ENCODE data around the gene SMYD3. TPM values are rescaled to one million over a fixed set of nuclear protein-coding genes. Genes with fewer than 3 reads are reported as not detected.

Gene SMYD3
- total RNA-seq, 1 donor from 2014 or later = 23.5 TPM

- Histone ChIP-seq H3K27me3 (ENCODE audit: control insufficient read depth in 3 of 3, insufficient read depth in 3 of 3, low read length in 3 of 3) (no peaks in the 10 kb centered on the region), H3K4me3 (ENCODE audit: low read length in 3 of 3) (no peak overlapping the region), H3K4me1 (ENCODE audit: control insufficient read depth in 3 of 3, insufficient read depth in 3 of 3, low read length in 3 of 3) (peaks cover 0 to 7% (median 5%) of the 10 kb centered on the region in 3 donors), H3K9me3 (ENCODE audit: control insufficient read depth in 3 of 3, low read length in 3 of 3) (no peaks in the 10 kb centered on the region), H3K36me3 (ENCODE audit: control insufficient read depth in 3 of 3, insufficient read depth in 3 of 3, low read length in 3 of 3) (peaks cover 0 to 4% (median 2%) of the 10 kb centered on the region in 3 donors), H3K27ac (ENCODE audit: low read depth, low read length) (no peak overlapping the region), H3K9ac (ENCODE audit: low read depth in 1 of 3, low read length in 3 of 3) (no peak overlapping the region)
Observed at GRCh38 chr1:245858022-245858721, 648.9 kb downstream of the SMYD3 start.

GRCh38 chr1:245856944-245857531, 650.0 kb downstream of the SMYD3 start:
- no peak overlapping the region for H3K27ac ChIP-seq (ENCODE audit: low read depth, low read length)
- H3K4me1 ChIP-seq (ENCODE audit: control insufficient read depth in 3 of 3, insufficient read depth in 3 of 3, low read length in 3 of 3) = peaks cover 0 to 7% (median 5%) of the 10 kb centered on the region in 3 donors
- no peaks in the 10 kb centered on the region for H3K27me3 ChIP-seq (ENCODE audit: control insufficient read depth in 3 of 3, insufficient read depth in 3 of 3, low read length in 3 of 3)
- no peak overlapping the region for H3K4me3 ChIP-seq (ENCODE audit: low read length in 3 of 3)
- H3K9me3 ChIP-seq (ENCODE audit: control insufficient read depth in 3 of 3, low read length in 3 of 3) = no peaks in the 10 kb centered on the region
- H3K9ac ChIP-seq (ENCODE audit: low read depth in 1 of 3, low read length in 3 of 3) = no peak overlapping the region
- peaks cover 0 to 4% (median 0%) of the 10 kb centered on the region in 3 donors for H3K36me3 ChIP-seq (ENCODE audit: control insufficient read depth in 3 of 3, insufficient read depth in 3 of 3, low read length in 3 of 3)

- H3K9me3 ChIP-seq (ENCODE audit: control insufficient read depth in 3 of 3, low read length in 3 of 3) = no peaks in the 10 kb centered on the region
- H3K27ac ChIP-seq (ENCODE audit: low read depth, low read length) = no peak overlapping the region
- H3K4me1 ChIP-seq (ENCODE audit: control insufficient read depth in 3 of 3, insufficient read depth in 3 of 3, low read length in 3 of 3) = peaks cover 0 to 7% (median 0%) of the 10 kb centered on the region in 3 donors
- H3K9ac ChIP-seq (ENCODE audit: low read depth in 1 of 3, low read length in 3 of 3) = no peak overlapping the region
- H3K27me3 ChIP-seq (ENCODE audit: control insufficient read depth in 3 of 3, insufficient read depth in 3 of 3, low read length in 3 of 3) = no peaks in the 10 kb centered on the region
- peaks cover 0 to 4% (median 0%) of the 10 kb centered on the region in 3 donors for H3K36me3 ChIP-seq (ENCODE audit: control insufficient read depth in 3 of 3, insufficient read depth in 3 of 3, low read length in 3 of 3)
- no peak overlapping the region for H3K4me3 ChIP-seq (ENCODE audit: low read length in 3 of 3)
Observed at GRCh38 chr1:245855846-245856730, 651.0 kb downstream of the SMYD3 start.

GRCh38 chr1:245853291-245853690, 653.8 kb downstream of the SMYD3 start:
- Histone ChIP-seq H3K9me3 (ENCODE audit: control insufficient read depth in 3 of 3, low read length in 3 of 3) (no peaks in the 10 kb centered on the region), H3K4me3 (ENCODE audit: low read length in 3 of 3) (no peak overlapping the region), H3K4me1 (ENCODE audit: control insufficient read depth in 3 of 3, insufficient read depth in 3 of 3, low read length in 3 of 3) (no peaks in the 10 kb centered on the region), H3K9ac (ENCODE audit: low read depth in 1 of 3, low read length in 3 of 3) (no peak overlapping the region), H3K27ac (ENCODE audit: low read depth, low read length) (no peak overlapping the region), H3K36me3 (ENCODE audit: control insufficient read depth in 3 of 3, insufficient read depth in 3 of 3, low read length in 3 of 3) (peaks cover 0 to 3% (median 0%) of the 10 kb centered on the region in 3 donors), H3K27me3 (ENCODE audit: control insufficient read depth in 3 of 3, insufficient read depth in 3 of 3, low read length in 3 of 3) (no peaks in the 10 kb centered on the region)

GRCh38 chr1:245843101-245843500, 664.0 kb downstream of the SMYD3 start:
- Histone ChIP-seq H3K4me3 (ENCODE audit: low read length in 3 of 3) (no peak overlapping the region), H3K9ac (ENCODE audit: low read depth in 1 of 3, low read length in 3 of 3) (no peak overlapping the region), H3K27ac (ENCODE audit: low read depth, low read length) (no peak overlapping the region), H3K27me3 (ENCODE audit: control insufficient read depth in 3 of 3, insufficient read depth in 3 of 3, low read length in 3 of 3) (no peaks in the 10 kb centered on the region), H3K36me3 (ENCODE audit: control insufficient read depth in 3 of 3, insufficient read depth in 3 of 3, low read length in 3 of 3) (no peaks in the 10 kb centered on the region), H3K9me3 (ENCODE audit: control insufficient read depth in 3 of 3, low read length in 3 of 3) (no peaks in the 10 kb centered on the region), H3K4me1 (ENCODE audit: control insufficient read depth in 3 of 3, insufficient read depth in 3 of 3, low read length in 3 of 3) (no peaks in the 10 kb centered on the region)

GRCh38 chr1:245842106-245842505, 665.0 kb downstream of the SMYD3 start:
- no peaks in the 10 kb centered on the region for H3K27me3 ChIP-seq (ENCODE audit: control insufficient read depth in 3 of 3, insufficient read depth in 3 of 3, low read length in 3 of 3)
- H3K4me1 ChIP-seq (ENCODE audit: control insufficient read depth in 3 of 3, insufficient read depth in 3 of 3, low read length in 3 of 3) = no peaks in the 10 kb centered on the region
- no peak overlapping the region for H3K9ac ChIP-seq (ENCODE audit: low read depth in 1 of 3, low read length in 3 of 3)
- no peak overlapping the region for H3K4me3 ChIP-seq (ENCODE audit: low read length in 3 of 3)
- no peak overlapping the region for H3K27ac ChIP-seq (ENCODE audit: low read depth, low read length)
- no peaks in the 10 kb centered on the region for H3K36me3 ChIP-seq (ENCODE audit: control insufficient read depth in 3 of 3, insufficient read depth in 3 of 3, low read length in 3 of 3)
- H3K9me3 ChIP-seq (ENCODE audit: control insufficient read depth in 3 of 3, low read length in 3 of 3) = no peaks in the 10 kb centered on the region

GRCh38 chr1:245840971-245841370, 666.1 kb downstream of the SMYD3 start:
- H3K27ac ChIP-seq (ENCODE audit: low read depth, low read length) = no peak overlapping the region
- H3K4me1 ChIP-seq (ENCODE audit: control insufficient read depth in 3 of 3, insufficient read depth in 3 of 3, low read length in 3 of 3) = no peaks in the 10 kb centered on the region
- H3K9ac ChIP-seq (ENCODE audit: low read depth in 1 of 3, low read length in 3 of 3) = no peak overlapping the region
- H3K36me3 ChIP-seq (ENCODE audit: control insufficient read depth in 3 of 3, insufficient read depth in 3 of 3, low read length in 3 of 3) = no peaks in the 10 kb centered on the region
- H3K9me3 ChIP-seq (ENCODE audit: control insufficient read depth in 3 of 3, low read length in 3 of 3) = no peaks in the 10 kb centered on the region
- H3K4me3 ChIP-seq (ENCODE audit: low read length in 3 of 3) = no peak overlapping the region
- no peaks in the 10 kb centered on the region for H3K27me3 ChIP-seq (ENCODE audit: control insufficient read depth in 3 of 3, insufficient read depth in 3 of 3, low read length in 3 of 3)

GRCh38 chr1:245837718-245838117, 669.4 kb downstream of the SMYD3 start:
- Histone ChIP-seq H3K4me3 (ENCODE audit: low read length in 3 of 3) (no peak overlapping the region), H3K36me3 (ENCODE audit: control insufficient read depth in 3 of 3, insufficient read depth in 3 of 3, low read length in 3 of 3) (no peaks in the 10 kb centered on the region), H3K9me3 (ENCODE audit: control insufficient read depth in 3 of 3, low read length in 3 of 3) (no peaks in the 10 kb centered on the region), H3K4me1 (ENCODE audit: control insufficient read depth in 3 of 3, insufficient read depth in 3 of 3, low read length in 3 of 3) (no peaks in the 10 kb centered on the region), H3K27ac (ENCODE audit: low read depth, low read length) (no peak overlapping the region), H3K27me3 (ENCODE audit: control insufficient read depth in 3 of 3, insufficient read depth in 3 of 3, low read length in 3 of 3) (no peaks in the 10 kb centered on the region), H3K9ac (ENCODE audit: low read depth in 1 of 3, low read length in 3 of 3) (no peak overlapping the region)

- no peaks in the 10 kb centered on the region for H3K36me3 ChIP-seq (ENCODE audit: control insufficient read depth in 3 of 3, insufficient read depth in 3 of 3, low read length in 3 of 3)
- no peak overlapping the region for H3K4me3 ChIP-seq (ENCODE audit: low read length in 3 of 3)
- H3K27me3 ChIP-seq (ENCODE audit: control insufficient read depth in 3 of 3, insufficient read depth in 3 of 3, low read length in 3 of 3) = no peaks in the 10 kb centered on the region
- no peak overlapping the region for H3K9ac ChIP-seq (ENCODE audit: low read depth in 1 of 3, low read length in 3 of 3)
- H3K4me1 ChIP-seq (ENCODE audit: control insufficient read depth in 3 of 3, insufficient read depth in 3 of 3, low read length in 3 of 3) = no peaks in the 10 kb centered on the region
- H3K27ac ChIP-seq (ENCODE audit: low read depth, low read length) = no peak overlapping the region
- H3K9me3 ChIP-seq (ENCODE audit: control insufficient read depth in 3 of 3, low read length in 3 of 3) = peaks cover 0 to 2% (median 0%) of the 10 kb centered on the region in 3 donors
Observed at GRCh38 chr1:245835386-245835785, 671.7 kb downstream of the SMYD3 start.

GRCh38 chr1:245834002-245834401, 673.1 kb downstream of the SMYD3 start:
- no peaks in the 10 kb centered on the region for H3K4me1 ChIP-seq (ENCODE audit: control insufficient read depth in 3 of 3, insufficient read depth in 3 of 3, low read length in 3 of 3)
- no peak overlapping the region for H3K4me3 ChIP-seq (ENCODE audit: low read length in 3 of 3)
- no peaks in the 10 kb centered on the region for H3K27me3 ChIP-seq (ENCODE audit: control insufficient read depth in 3 of 3, insufficient read depth in 3 of 3, low read length in 3 of 3)

More at GRCh38 chr1:245834002-245834401, 673.1 kb downstream of the SMYD3 start:
- H3K27ac ChIP-seq (ENCODE audit: low read depth, low read length) = no peak overlapping the region
- no peak overlapping the region for H3K9ac ChIP-seq (ENCODE audit: low read depth in 1 of 3, low read length in 3 of 3)
- no peaks in the 10 kb centered on the region for H3K36me3 ChIP-seq (ENCODE audit: control insufficient read depth in 3 of 3, insufficient read depth in 3 of 3, low read length in 3 of 3)
- H3K9me3 ChIP-seq (ENCODE audit: control insufficient read depth in 3 of 3, low read length in 3 of 3) = peaks cover 0 to 2% (median 0%) of the 10 kb centered on the region in 3 donors

All from skeletal muscle tissue (tissue), 4 donors.